SK-N-DZ (cell line): ENCODE measurements around the gene PARN.
"Not testable (repeated sequence)": the region's sequence is repeated elsewhere in the genome, so short reads cannot be mapped to it uniquely, and the experiment has no call there.

Source experiments
- DNase-seq: peaks from one replicate; pipeline ENCODE4 v3.0.0-alpha.2; 2015; ENCODE audit warnings: low spot score
- small RNA-seq, 2 experiments: library from RNA; depleted of rRNA; stranded (forward); fragments of <200 nt; gene quantifications; one replicate each; pipeline ENCODE3, GENCODE V24; 2014

Gene PARN

GRCh38 chr16:14401711-14402061 is 228.4 kb downstream of the PARN start:
- not testable (repeated sequence) for DNase-seq

GRCh38 chr16:14400978-14401710 is 228.9 kb downstream of the PARN start:
- not testable (repeated sequence) for DNase-seq

- no peak for DNase-seq
These were observed 229.6 kb downstream of the PARN start for GRCh38 chr16:14400285-14400977.

- no peak for DNase-seq
These were observed 230.4 kb downstream of the PARN start for GRCh38 chr16:14399378-14400284.

GRCh38 chr16:14398014-14398717 is 231.9 kb downstream of the PARN start:
- DNase-seq, result no peak

- DNase-seq, result not testable (repeated sequence)
These were observed 234.3 kb downstream of the PARN start for GRCh38 chr16:14395710-14396304.

GRCh38 chr16:14394834-14395233 is 235.2 kb downstream of the PARN start:
- no peak for DNase-seq

GRCh38 chr16:14392960-14393359 is 237.1 kb downstream of the PARN start:
- DNase-seq, result no peak

GRCh38 chr16:14389359-14389758 is 240.7 kb downstream of the PARN start:
- DNase-seq, result no peak

GRCh38 chr16:14388243-14388642 is 241.8 kb downstream of the PARN start:
- DNase-seq, result no peak

GRCh38 chr16:14386115-14386514 is 243.9 kb downstream of the PARN start:
- no peak for DNase-seq

Small RNAs within 50 kb of the gene (small RNA-seq; reads per million reads assigned to genes)
- 0 reads per million in 2 experiments for gene RN7SL274P
- 0 reads per million in 2 experiments for gene RNU7-125P
